HepG2 (cell line): ENCODE data around the gene USP30. TPM values are rescaled to one million over a fixed set of nuclear protein-coding genes. Genes with fewer than 3 reads are reported as not detected.

Experiments used
- FOSL2 ChIP-seq: sonication (generic); formaldehyde crosslinking; IDR thresholded peaks from 2 replicates; pipeline ENCODE4 v1.4.0; 2020; ENCODE audit warnings: missing genetic modification reagents
- FOXJ3 ChIP-seq: sonication (generic); formaldehyde crosslinking; IDR thresholded peaks from 2 replicates; pipeline ENCODE4 v1.4.0; 2020; ENCODE audit warnings: missing genetic modification reagents, mild to moderate bottlenecking, borderline replicate concordance
- GABPA ChIP-seq, 2 experiments: IDR thresholded peaks; 2 replicates each; pipeline ENCODE4 v1.6.1; 2011 to 2016; ENCODE audit warnings: low read depth in 2 of 2, low read length in 1 of 2, missing biosample characterization in 1 of 2, missing genetic modification characterization in 1 of 2
- HNRNPLL ChIP-seq: fragments of 200-400 bp; formaldehyde crosslinking; IDR thresholded peaks from 2 replicates; pipeline ENCODE4 v1.6.1; 2017; ENCODE audit warnings: mild to moderate bottlenecking, low read depth, low read length; ENCODE audit not compliant: poor library complexity, severe bottlenecking
- PITX1 ChIP-seq: sonication (generic); formaldehyde crosslinking; IDR thresholded peaks from 2 replicates; pipeline ENCODE4 v1.5.1; 2020; ENCODE audit warnings: mild to moderate bottlenecking, missing genetic modification reagents
- SOX6 ChIP-seq, 2 experiments: fragments of 450-650 bp in 1 of 2; sonication (generic) in 1 of 2; formaldehyde crosslinking in 1 of 2; IDR thresholded peaks; 2 replicates each; pipeline versions ENCODE4 v1.4.0 to v1.6.1; 2017 to 2020; ENCODE audit warnings: antibody characterized with exemption in 1 of 2, mild to moderate bottlenecking in 1 of 2, missing genetic modification reagents in 1 of 2
- SRSF9 ChIP-seq: fragments of 200-400 bp; formaldehyde crosslinking; IDR thresholded peaks from 2 replicates; pipeline ENCODE4 v1.6.1; 2018; ENCODE audit warnings: borderline replicate concordance, mild to moderate bottlenecking, low read depth, low read length; ENCODE audit not compliant: insufficient read depth, poor library complexity, severe bottlenecking
- SRY ChIP-seq: sonication (generic); formaldehyde crosslinking; IDR thresholded peaks from 2 replicates; pipeline ENCODE4 v1.8.0; 2022; ENCODE audit warnings: mild to moderate bottlenecking, missing genetic modification reagents
- SYNCRIP ChIP-seq: fragments of 200-400 bp; formaldehyde crosslinking; IDR thresholded peaks from 2 replicates; pipeline ENCODE4 v1.6.1; 2018; ENCODE audit warnings: mild to moderate bottlenecking, low read depth, low read length; ENCODE audit not compliant: insufficient read depth
- TBX2 ChIP-seq: sonication (generic); formaldehyde crosslinking; IDR thresholded peaks from 2 replicates; pipeline ENCODE4 v1.5.0; 2020; ENCODE audit warnings: missing genetic modification reagents, mild to moderate bottlenecking, borderline replicate concordance
- U2AF2 ChIP-seq: fragments of 200-400 bp; formaldehyde crosslinking; IDR thresholded peaks from 2 replicates; pipeline ENCODE4 v1.6.1; 2017; ENCODE audit warnings: low read depth, mild to moderate bottlenecking, low read length
- ZBTB42 ChIP-seq: sonication (generic); formaldehyde crosslinking; IDR thresholded peaks from 2 replicates; pipeline ENCODE4 v1.5.0; 2020; ENCODE audit warnings: mild to moderate bottlenecking, missing genetic modification reagents
- ZBTB7B ChIP-seq: sonication (generic); formaldehyde crosslinking; IDR thresholded peaks from 2 replicates; pipeline ENCODE4 v1.4.0; 2020; ENCODE audit warnings: missing genetic modification reagents
- ZNF136 ChIP-seq: sonication (generic); formaldehyde crosslinking; IDR thresholded peaks from 2 replicates; pipeline ENCODE4 v1.8.1; 2022; ENCODE audit warnings: low read depth, mild to moderate bottlenecking, moderate library complexity, missing genetic modification reagents
- ZNF547 ChIP-seq: sonication (generic); formaldehyde crosslinking; IDR thresholded peaks from 2 replicates; pipeline ENCODE4 v1.5.1; 2020; ENCODE audit warnings: mild to moderate bottlenecking, missing genetic modification reagents
- ZNF572 ChIP-seq: sonication (generic); formaldehyde crosslinking; IDR thresholded peaks from 2 replicates; pipeline ENCODE4 v1.5.1; 2020; ENCODE audit warnings: mild to moderate bottlenecking, missing genetic modification reagents
- ZNF7 ChIP-seq: IDR thresholded peaks from 2 replicates; pipeline ENCODE4 v1.6.1; 2016; ENCODE audit warnings: missing biosample characterization, missing genetic modification reagents
- ZNF746 ChIP-seq: sonication (generic); formaldehyde crosslinking; IDR thresholded peaks from 2 replicates; pipeline ENCODE4 v1.8.0; 2022; ENCODE audit warnings: mild to moderate bottlenecking, missing genetic modification reagents
- polyA plus RNA-seq, 8 experiments: library from polyadenylated mRNA; depleted of rRNA in 3 of 8; stranded (reverse) in 7 of 8; unstranded in 1 of 8; fragments of >200 nt; fragmentation: Illumina TruSeq in 4 of 8; extraction: Trizol in 4 of 8; gene quantifications; 2 replicates each; pipeline versions ENCODE4 v1.2.1 to v1.2.3, GENCODE V29; 2011 to 2016; ENCODE audit warnings: low read depth in 4 of 8, missing spikeins in 1 of 8, mixed read lengths in 1 of 8; ENCODE audit not compliant: insufficient read depth in 1 of 8
- total RNA-seq, 5 experiments: library from RNA; depleted of rRNA; stranded (reverse); fragments of >200 nt; fragmentation: Illumina TruSeq; extraction: Trizol; gene quantifications; 2 replicates each; pipeline ENCODE4 v1.2.3, GENCODE V29; 2016; ENCODE audit warnings: low read depth in 1 of 5
- TF ChIP-seq, protein P1 (sequence below): IDR thresholded peaks from 2 replicates; pipeline ENCODE4 v1.6.1; 2016; ENCODE audit warnings: low read depth, control low read depth
- TF ChIP-seq, protein P2 (sequence below): sonication (generic); IDR thresholded peaks from 2 replicates; pipeline ENCODE4 v1.6.1; 2016; ENCODE audit warnings: low read depth, borderline replicate concordance
- TF ChIP-seq, protein P3 (sequence below): sonication (generic); formaldehyde crosslinking; IDR thresholded peaks from 2 replicates; pipeline ENCODE4 v1.5.1; 2020; ENCODE audit warnings: missing genetic modification reagents, mild to moderate bottlenecking, borderline replicate concordance
- TF ChIP-seq, protein P4 (sequence below): IDR thresholded peaks from 2 replicates; pipeline ENCODE4 v1.4.0; 2020; ENCODE audit warnings: mild to moderate bottlenecking, missing genetic modification reagents

USP30 gene
- total and polyA plus RNA-seq, 2 of the 13 experiments (the other 11 are each of a cell fraction or from before 2014, with no cell fraction given): 11.2 to 20.8 TPM

DNA sequence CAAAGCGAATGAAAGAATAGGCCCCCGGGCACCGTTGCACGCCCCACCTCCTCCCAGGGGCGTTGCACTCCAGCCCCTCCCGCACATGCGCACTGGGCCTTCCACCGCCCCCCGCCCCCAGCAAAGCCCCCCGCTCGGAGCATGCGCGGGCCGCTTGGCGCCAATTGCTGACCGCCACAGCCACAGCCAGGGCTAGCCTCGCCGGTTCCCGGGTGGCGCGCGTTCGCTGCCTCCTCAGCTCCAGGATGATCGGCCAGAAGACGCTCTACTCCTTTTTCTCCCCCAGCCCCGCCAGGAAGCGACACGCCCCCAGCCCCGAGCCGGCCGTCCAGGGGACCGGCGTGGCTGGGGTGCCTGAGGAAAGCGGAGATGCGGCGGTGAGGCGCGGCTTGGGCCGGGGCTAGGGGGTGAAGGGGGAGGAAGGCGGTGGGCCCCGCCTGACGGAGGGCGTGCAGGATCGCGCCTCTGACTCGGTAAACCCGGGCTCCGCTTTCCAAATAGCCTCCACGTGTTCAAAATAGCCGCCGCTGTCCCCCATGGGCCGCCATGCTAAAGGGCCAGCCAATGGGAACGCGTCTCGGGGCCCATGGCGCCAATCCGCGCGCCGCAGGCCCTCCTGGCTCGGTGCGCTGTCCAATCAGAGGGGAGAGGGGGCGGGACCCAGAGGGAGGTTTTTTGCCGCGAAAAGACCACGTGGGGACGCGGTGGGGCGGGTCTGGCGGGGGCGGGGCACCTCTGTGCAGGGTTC is 45.2 kb downstream of the USP30 start, which contains the start of gene UNG (continued):
- TF ChIP-seq ZNF136 (CRISPR knock-in tag): 0 out of 2 replicates have a peak, but pooled peaks have one; percentile 47
- TF ChIP-seq, protein P1, sequence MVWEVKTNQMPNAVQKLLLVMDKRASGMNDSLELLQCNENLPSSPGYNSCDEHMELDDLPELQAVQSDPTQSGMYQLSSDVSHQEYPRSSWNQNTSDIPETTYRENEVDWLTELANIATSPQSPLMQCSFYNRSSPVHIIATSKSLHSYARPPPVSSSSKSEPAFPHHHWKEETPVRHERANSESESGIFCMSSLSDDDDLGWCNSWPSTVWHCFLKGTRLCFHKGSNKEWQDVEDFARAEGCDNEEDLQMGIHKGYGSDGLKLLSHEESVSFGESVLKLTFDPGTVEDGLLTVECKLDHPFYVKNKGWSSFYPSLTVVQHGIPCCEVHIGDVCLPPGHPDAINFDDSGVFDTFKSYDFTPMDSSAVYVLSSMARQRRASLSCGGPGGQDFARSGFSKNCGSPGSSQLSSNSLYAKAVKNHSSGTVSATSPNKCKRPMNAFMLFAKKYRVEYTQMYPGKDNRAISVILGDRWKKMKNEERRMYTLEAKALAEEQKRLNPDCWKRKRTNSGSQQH (CRISPR knock-in tag): peak; percentile 96
- TF ChIP-seq GABPA (IDR thresholded peaks at IDR 0.05; ENCODE audit: low read depth, low read length): no peak
- no peak for TF ChIP-seq GABPA (CRISPR knock-in tag; IDR thresholded peaks at IDR 0.05; ENCODE audit: low read depth)
- TF ChIP-seq SRSF9: no peak
- TF ChIP-seq, protein P2, sequence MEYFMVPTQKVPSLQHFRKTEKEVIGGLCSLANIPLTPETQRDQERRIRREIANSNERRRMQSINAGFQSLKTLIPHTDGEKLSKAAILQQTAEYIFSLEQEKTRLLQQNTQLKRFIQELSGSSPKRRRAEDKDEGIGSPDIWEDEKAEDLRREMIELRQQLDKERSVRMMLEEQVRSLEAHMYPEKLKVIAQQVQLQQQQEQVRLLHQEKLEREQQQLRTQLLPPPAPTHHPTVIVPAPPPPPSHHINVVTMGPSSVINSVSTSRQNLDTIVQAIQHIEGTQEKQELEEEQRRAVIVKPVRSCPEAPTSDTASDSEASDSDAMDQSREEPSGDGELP: no peak
- TF ChIP-seq SRY (CRISPR knock-in tag): no peak
- TF ChIP-seq ZBTB7B (CRISPR knock-in tag): no peak; the same call in none of the 2 replicates
- peak; percentile 7; the same call in 1 of the 2 replicates for TF ChIP-seq PITX1 (CRISPR knock-in tag)
- TF ChIP-seq ZNF572 (CRISPR knock-in tag): peak; percentile 81; the same call in 1 of the 2 replicates
- TF ChIP-seq, protein P3, sequence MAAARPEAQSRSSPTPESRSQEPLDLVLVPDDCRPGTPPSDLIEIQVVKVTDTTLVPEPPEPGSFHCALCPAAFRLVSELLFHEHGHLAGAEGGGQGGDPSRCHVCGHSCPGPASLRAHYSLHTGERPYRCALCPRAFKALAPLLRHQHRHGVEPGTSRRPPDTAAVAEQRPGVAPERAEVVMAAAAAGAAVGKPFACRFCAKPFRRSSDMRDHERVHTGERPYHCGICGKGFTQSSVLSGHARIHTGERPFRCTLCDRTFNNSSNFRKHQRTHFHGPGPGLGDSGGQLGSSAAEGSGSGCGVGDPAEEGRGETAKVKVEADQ (CRISPR knock-in tag): peak; percentile 76; the same call in 1 of the 2 replicates
- no peak for TF ChIP-seq SYNCRIP
- no peak; the same call in 1 of the 2 replicates for TF ChIP-seq ZBTB42 (CRISPR knock-in tag)
- TF ChIP-seq, protein P4, sequence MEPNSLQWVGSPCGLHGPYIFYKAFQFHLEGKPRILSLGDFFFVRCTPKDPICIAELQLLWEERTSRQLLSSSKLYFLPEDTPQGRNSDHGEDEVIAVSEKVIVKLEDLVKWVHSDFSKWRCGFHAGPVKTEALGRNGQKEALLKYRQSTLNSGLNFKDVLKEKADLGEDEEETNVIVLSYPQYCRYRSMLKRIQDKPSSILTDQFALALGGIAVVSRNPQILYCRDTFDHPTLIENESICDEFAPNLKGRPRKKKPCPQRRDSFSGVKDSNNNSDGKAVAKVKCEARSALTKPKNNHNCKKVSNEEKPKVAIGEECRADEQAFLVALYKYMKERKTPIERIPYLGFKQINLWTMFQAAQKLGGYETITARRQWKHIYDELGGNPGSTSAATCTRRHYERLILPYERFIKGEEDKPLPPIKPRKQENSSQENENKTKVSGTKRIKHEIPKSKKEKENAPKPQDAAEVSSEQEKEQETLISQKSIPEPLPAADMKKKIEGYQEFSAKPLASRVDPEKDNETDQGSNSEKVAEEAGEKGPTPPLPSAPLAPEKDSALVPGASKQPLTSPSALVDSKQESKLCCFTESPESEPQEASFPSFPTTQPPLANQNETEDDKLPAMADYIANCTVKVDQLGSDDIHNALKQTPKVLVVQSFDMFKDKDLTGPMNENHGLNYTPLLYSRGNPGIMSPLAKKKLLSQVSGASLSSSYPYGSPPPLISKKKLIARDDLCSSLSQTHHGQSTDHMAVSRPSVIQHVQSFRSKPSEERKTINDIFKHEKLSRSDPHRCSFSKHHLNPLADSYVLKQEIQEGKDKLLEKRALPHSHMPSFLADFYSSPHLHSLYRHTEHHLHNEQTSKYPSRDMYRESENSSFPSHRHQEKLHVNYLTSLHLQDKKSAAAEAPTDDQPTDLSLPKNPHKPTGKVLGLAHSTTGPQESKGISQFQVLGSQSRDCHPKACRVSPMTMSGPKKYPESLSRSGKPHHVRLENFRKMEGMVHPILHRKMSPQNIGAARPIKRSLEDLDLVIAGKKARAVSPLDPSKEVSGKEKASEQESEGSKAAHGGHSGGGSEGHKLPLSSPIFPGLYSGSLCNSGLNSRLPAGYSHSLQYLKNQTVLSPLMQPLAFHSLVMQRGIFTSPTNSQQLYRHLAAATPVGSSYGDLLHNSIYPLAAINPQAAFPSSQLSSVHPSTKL (CRISPR knock-in tag): no peak
- TF ChIP-seq SOX6 (IDR thresholded peaks at IDR 0.05): no peak
- TF ChIP-seq SOX6 (CRISPR knock-in tag; IDR thresholded peaks at IDR 0.05): no peak
- no peak for TF ChIP-seq ZNF7 (CRISPR knock-in tag)
- TF ChIP-seq TBX2 (CRISPR knock-in tag): no peak; the same call in none of the 2 replicates
- no peak for TF ChIP-seq U2AF2
- peak; percentile 54; the same call in 1 of the 2 replicates for TF ChIP-seq ZNF547
- no peak for TF ChIP-seq ZNF746 (CRISPR knock-in tag)
- peak; percentile 10 for TF ChIP-seq HNRNPLL
- no peak; the same call in 1 of the 2 replicates for TF ChIP-seq FOSL2
- no peak for TF ChIP-seq FOXJ3 (CRISPR knock-in tag)
